Effector memory CD8-positive, alpha-beta T cell (primary cell): ENCODE results near the gene KRT6A.

ENCODE experiments used
- ATAC-seq: fragments of 150-1000 bp; cut with Tn5 transposase; replicated peaks from 2 replicates; pipeline ENCODE4 v1.10.0; 2021; ENCODE audit warnings: mild to moderate bottlenecking, moderate library complexity
- DNase-seq, 3 experiments: peaks; one replicate each; pipeline ENCODE4 v3.0.0; 2021
- H3K27ac Mint-ChIP-seq, 2 donors: one replicate each; pipeline ENCODE4 v1.8.0; 2022; ENCODE audit warnings: mild to moderate bottlenecking in 2 of 2, mixed read lengths in 2 of 2, moderate library complexity in 2 of 2
- H3K27me3 Mint-ChIP-seq, 2 donors: one replicate each; pipeline ENCODE4 v1.8.0; 2022; ENCODE audit warnings: mixed read lengths in 2 of 2
- H3K36me3 Mint-ChIP-seq: one replicate; pipeline ENCODE4 v1.8.0; 2022; ENCODE audit warnings: mild to moderate bottlenecking, moderate library complexity, mixed read lengths; ENCODE audit not compliant: insufficient read depth
- H3K4me1 Mint-ChIP-seq, 2 donors: one replicate each; pipeline ENCODE4 v1.8.0; 2022; ENCODE audit warnings: low read depth in 2 of 2, mixed read lengths in 2 of 2
- H3K4me3 Mint-ChIP-seq, 2 donors: one replicate each; pipeline ENCODE4 v1.8.0; 2022; ENCODE audit warnings: mild to moderate bottlenecking in 2 of 2, mixed read lengths in 2 of 2, moderate library complexity in 2 of 2
- H3K9me3 Mint-ChIP-seq, 2 donors: one replicate each; pipeline ENCODE4 v1.8.0; 2022; ENCODE audit warnings: mixed read lengths in 2 of 2

Gene KRT6A

GRCh38 chr12:52530366-52530765 is 37.3 kb upstream of the KRT6A start:
- peaks cover 0 to 22% of the 10 kb centered on the region in 2 donors for H3K27me3 Mint-ChIP-seq
- H3K27ac Mint-ChIP-seq = no peak overlapping the region
- peaks cover 16 to 18% of the 10 kb centered on the region in 2 donors for H3K4me1 Mint-ChIP-seq
- no peak for DNase-seq
- no peak for ATAC-seq
- no peaks in the 10 kb centered on the region for H3K9me3 Mint-ChIP-seq
- no peaks in the 10 kb centered on the region for H3K36me3 Mint-ChIP-seq
- H3K4me3 Mint-ChIP-seq = no peak overlapping the region

GRCh38 chr12:52529846-52530245 is 36.8 kb upstream of the KRT6A start:
- Mint-ChIP-seq H3K27ac (no peak overlapping the region), H3K4me3 (no peak overlapping the region), H3K4me1 (peaks cover 13 to 18% of the 10 kb centered on the region in 2 donors), H3K36me3 (no peaks in the 10 kb centered on the region), H3K9me3 (no peaks in the 10 kb centered on the region), H3K27me3 (peaks cover 0 to 22% of the 10 kb centered on the region in 2 donors)
- no peak for ATAC-seq
- DNase-seq = no peak

- Mint-ChIP-seq H3K36me3 (no peaks in the 10 kb centered on the region), H3K27ac (no peak overlapping the region), H3K4me3 (no peak overlapping the region), H3K9me3 (no peaks in the 10 kb centered on the region), H3K4me1 (peaks cover 13 to 18% of the 10 kb centered on the region in 2 donors), H3K27me3 (peaks cover 0 to 22% of the 10 kb centered on the region in 2 donors)
- ATAC-seq (no peak), DNase-seq (no peak)
Measured at GRCh38 chr12:52529417-52529816, 36.4 kb upstream of the KRT6A start.

- no peak overlapping the region for H3K4me3 Mint-ChIP-seq
- H3K27ac Mint-ChIP-seq = peak overlapping the region in 1 of 2 donors; percentile 24
- no peaks in the 10 kb centered on the region for H3K36me3 Mint-ChIP-seq
- peaks cover 13 to 17% of the 10 kb centered on the region in 2 donors for H3K4me1 Mint-ChIP-seq
- peaks cover 0 to 24% of the 10 kb centered on the region in 2 donors for H3K27me3 Mint-ChIP-seq
- ATAC-seq (no peak), DNase-seq (no peak)
- no peaks in the 10 kb centered on the region for H3K9me3 Mint-ChIP-seq
Measured at GRCh38 chr12:52528641-52529143, 35.6 kb upstream of the KRT6A start.

- H3K27me3 Mint-ChIP-seq = peaks cover 2 to 27% of the 10 kb centered on the region in 2 donors
- peaks cover 13 to 17% of the 10 kb centered on the region in 2 donors for H3K4me1 Mint-ChIP-seq
Measured at GRCh38 chr12:52527121-52527800, 34.2 kb upstream of the KRT6A start.

GRCh38 chr12:52526511-52526951 is 33.5 kb upstream of the KRT6A start:
- H3K4me1 Mint-ChIP-seq = peaks cover 16 to 19% of the 10 kb centered on the region in 2 donors
- H3K4me3 Mint-ChIP-seq = peak overlapping the region; percentile 53
- no peaks in the 10 kb centered on the region for H3K9me3 Mint-ChIP-seq
- peaks cover 10 to 27% of the 10 kb centered on the region in 2 donors for H3K27me3 Mint-ChIP-seq
- H3K27ac Mint-ChIP-seq = peak overlapping the region; percentile 54 to 83
- no peaks in the 10 kb centered on the region for H3K36me3 Mint-ChIP-seq
- peak; percentile 88 for ATAC-seq
- DNase-seq = peak in 2 of 3 experiments; percentile 8 to 20

More at GRCh38 chr12:52527121-52527800, 34.2 kb upstream of the KRT6A start:
- ATAC-seq (peak; percentile 23), DNase-seq (no peak)
- Mint-ChIP-seq H3K36me3 (no peaks in the 10 kb centered on the region), H3K9me3 (no peaks in the 10 kb centered on the region), H3K27ac (peak overlapping the region; percentile 54 to 83), H3K4me3 (peak overlapping the region; percentile 53)

GRCh38 chr12:52525661-52526499 is 32.8 kb upstream of the KRT6A start:
- DNase-seq (no peak), ATAC-seq (no peak)
- no peaks in the 10 kb centered on the region for H3K9me3 Mint-ChIP-seq
- peak overlapping the region; percentile 54 to 83 for H3K27ac Mint-ChIP-seq
- H3K4me1 Mint-ChIP-seq = peaks cover 19 to 21% of the 10 kb centered on the region in 2 donors
- H3K4me3 Mint-ChIP-seq = peak overlapping the region; percentile 53
- H3K27me3 Mint-ChIP-seq = peaks cover 12 to 25% of the 10 kb centered on the region in 2 donors
- H3K36me3 Mint-ChIP-seq = no peaks in the 10 kb centered on the region

- no peak for DNase-seq
- H3K27ac Mint-ChIP-seq = no peak overlapping the region
Measured at GRCh38 chr12:52524898-52525591, 32.0 kb upstream of the KRT6A start.

GRCh38 chr12:52524241-52524897 is 31.3 kb upstream of the KRT6A start:
- no peaks in the 10 kb centered on the region for H3K9me3 Mint-ChIP-seq
- no peak overlapping the region for H3K4me3 Mint-ChIP-seq
- no peak overlapping the region for H3K27ac Mint-ChIP-seq
- H3K36me3 Mint-ChIP-seq = no peaks in the 10 kb centered on the region
- ATAC-seq (no peak), DNase-seq (no peak)
- H3K27me3 Mint-ChIP-seq = peaks cover 12 to 25% of the 10 kb centered on the region in 2 donors
- peaks cover 15 to 18% of the 10 kb centered on the region in 2 donors for H3K4me1 Mint-ChIP-seq

More at GRCh38 chr12:52524898-52525591, 32.0 kb upstream of the KRT6A start:
- Mint-ChIP-seq H3K27me3 (peaks cover 12 to 25% of the 10 kb centered on the region in 2 donors), H3K4me3 (no peak overlapping the region), H3K4me1 (peaks cover 17 to 18% of the 10 kb centered on the region in 2 donors), H3K36me3 (no peaks in the 10 kb centered on the region), H3K9me3 (no peaks in the 10 kb centered on the region)
- no peak for ATAC-seq

GRCh38 chr12:52523824-52524223 is 30.8 kb upstream of the KRT6A start:
- Mint-ChIP-seq H3K4me3 (no peak overlapping the region), H3K27ac (no peak overlapping the region), H3K36me3 (no peaks in the 10 kb centered on the region), H3K27me3 (peaks cover 12 to 25% of the 10 kb centered on the region in 2 donors), H3K9me3 (no peaks in the 10 kb centered on the region), H3K4me1 (peaks cover 15 to 18% of the 10 kb centered on the region in 2 donors)
- ATAC-seq = no peak
- DNase-seq = no peak

GRCh38 chr12:52522346-52523011 is 29.4 kb upstream of the KRT6A start:
- H3K27ac Mint-ChIP-seq = no peak overlapping the region
- H3K4me3 Mint-ChIP-seq = no peak overlapping the region
- no peaks in the 10 kb centered on the region for H3K9me3 Mint-ChIP-seq
- DNase-seq (no peak), ATAC-seq (no peak)
- H3K36me3 Mint-ChIP-seq = no peaks in the 10 kb centered on the region
- peaks cover 13 to 18% of the 10 kb centered on the region in 2 donors for H3K4me1 Mint-ChIP-seq
- peaks cover 12 to 25% of the 10 kb centered on the region in 2 donors for H3K27me3 Mint-ChIP-seq

GRCh38 chr12:52521568-52522266 is 28.7 kb upstream of the KRT6A start:
- Mint-ChIP-seq H3K27me3 (peaks cover 12 to 25% of the 10 kb centered on the region in 2 donors), H3K4me3 (no peak overlapping the region), H3K36me3 (no peaks in the 10 kb centered on the region), H3K4me1 (peaks cover 9 to 13% of the 10 kb centered on the region in 2 donors), H3K27ac (peak overlapping the region in 1 of 2 donors; percentile 20), H3K9me3 (no peaks in the 10 kb centered on the region)
- DNase-seq (no peak), ATAC-seq (peak; percentile 36)
